H1 (cell line): Measurements from ENCODE around the gene CCER1.

Experiments used
- EGR1 ChIP-seq: IDR thresholded peaks from 2 replicates; pipeline ENCODE4 v1.6.1; 2011; ENCODE audit warnings: low read depth, low read length, borderline replicate concordance
- EP300 ChIP-seq, 2 experiments: IDR thresholded peaks; 1 replicate in 1 of 2; 2 replicates in 1 of 2; pipeline ENCODE4 v1.6.1; 2011 to 2012; ENCODE audit warnings: low read depth in 2 of 2, low read length in 2 of 2, mild to moderate bottlenecking in 2 of 2, borderline replicate concordance in 1 of 2, inconsistent platforms in 1 of 2, moderate library complexity in 1 of 2
- EZH2 ChIP-seq: fragments of 200-600 bp; sonication (generic); IDR thresholded peaks from 2 replicates; pipeline ENCODE4 v1.7.1; 2012; ENCODE audit warnings: low read depth, mild to moderate bottlenecking, moderate library complexity, low read length, inconsistent platforms; ENCODE audit not compliant: severe bottlenecking
- HDAC2 ChIP-seq, 2 experiments: fragments of 300-600 bp in 1 of 2; sonication (generic) in 1 of 2; IDR thresholded peaks; 2 replicates each; pipeline ENCODE4 v1.6.1; 2011 to 2012; ENCODE audit warnings: low read depth in 2 of 2, low read length in 2 of 2, mild to moderate bottlenecking in 2 of 2, moderate library complexity in 2 of 2, borderline replicate concordance in 1 of 2, inconsistent platforms in 1 of 2
- POLR2AphosphoS5 ChIP-seq: IDR thresholded peaks from 2 replicates; pipeline ENCODE4 v1.6.1; 2011; ENCODE audit warnings: low read depth, low read length
- RAD21 ChIP-seq, 2 experiments: IDR thresholded peaks in 1 of 2; conservative IDR thresholded peaks in 1 of 2; 2 replicates each; pipeline ENCODE4 v1.6.1; 2011; ENCODE audit warnings: low read depth in 2 of 2, low read length in 2 of 2, improper control_type of control experiment in 1 of 2, inconsistent platforms in 1 of 2, mild to moderate bottlenecking in 1 of 2, moderate library complexity in 1 of 2
- SIN3A ChIP-seq, 2 experiments: IDR thresholded peaks in 1 of 2; conservative IDR thresholded peaks in 1 of 2; 2 replicates each; pipeline ENCODE4 v1.6.1; 2011 to 2012; ENCODE audit warnings: low read length in 2 of 2, improper control_type of control experiment in 1 of 2, low read depth in 1 of 2, mild to moderate bottlenecking in 1 of 2
- SP1 ChIP-seq: IDR thresholded peaks from 2 replicates; pipeline ENCODE4 v1.6.1; 2011; ENCODE audit warnings: low read depth, low read length
- TBP ChIP-seq: IDR thresholded peaks from 2 replicates; pipeline ENCODE4 v1.6.1; 2011; ENCODE audit warnings: low read depth, low read length, improper control_type of control experiment
- TF ChIP-seq, protein P1 (sequence below), 3 experiments: IDR thresholded peaks; 1 replicate in 2 of 3; 2 replicates in 1 of 3; pipeline versions ENCODE4 v1.5.1 to v1.6.1; 2011; ENCODE audit warnings: low read length in 3 of 3, mild to moderate bottlenecking in 3 of 3, inconsistent platforms in 2 of 3, low read depth in 1 of 3, moderate library complexity in 1 of 3; ENCODE audit not compliant: insufficient read depth in 1 of 3; ENCODE audit errors: control extremely low read depth in 1 of 3
- TF ChIP-seq, protein P2 (sequence below): IDR thresholded peaks from 2 replicates; pipeline ENCODE4 v1.6.1; 2012; ENCODE audit warnings: inconsistent platforms

DNA sequence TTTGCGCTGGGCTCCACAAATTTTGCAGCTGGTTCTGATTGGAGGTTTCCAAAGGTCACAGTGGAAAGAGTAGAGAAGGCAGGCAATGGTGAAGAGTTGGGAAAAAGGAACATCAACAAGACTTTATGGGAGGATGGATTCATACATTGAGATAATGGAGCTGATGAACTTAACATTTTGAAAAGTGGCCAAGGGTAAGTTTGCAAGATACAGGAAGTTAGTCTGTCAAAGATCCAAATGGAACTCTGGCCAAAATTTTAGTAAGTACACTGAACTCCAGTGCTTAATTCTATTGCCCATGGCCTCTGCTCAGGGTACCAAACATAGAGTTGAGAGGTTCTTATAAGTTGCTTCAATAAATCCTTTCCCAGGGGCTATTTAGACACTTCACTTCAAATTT, 15.6 kb downstream of the CCER1 start:
- TF ChIP-seq, protein P1, sequence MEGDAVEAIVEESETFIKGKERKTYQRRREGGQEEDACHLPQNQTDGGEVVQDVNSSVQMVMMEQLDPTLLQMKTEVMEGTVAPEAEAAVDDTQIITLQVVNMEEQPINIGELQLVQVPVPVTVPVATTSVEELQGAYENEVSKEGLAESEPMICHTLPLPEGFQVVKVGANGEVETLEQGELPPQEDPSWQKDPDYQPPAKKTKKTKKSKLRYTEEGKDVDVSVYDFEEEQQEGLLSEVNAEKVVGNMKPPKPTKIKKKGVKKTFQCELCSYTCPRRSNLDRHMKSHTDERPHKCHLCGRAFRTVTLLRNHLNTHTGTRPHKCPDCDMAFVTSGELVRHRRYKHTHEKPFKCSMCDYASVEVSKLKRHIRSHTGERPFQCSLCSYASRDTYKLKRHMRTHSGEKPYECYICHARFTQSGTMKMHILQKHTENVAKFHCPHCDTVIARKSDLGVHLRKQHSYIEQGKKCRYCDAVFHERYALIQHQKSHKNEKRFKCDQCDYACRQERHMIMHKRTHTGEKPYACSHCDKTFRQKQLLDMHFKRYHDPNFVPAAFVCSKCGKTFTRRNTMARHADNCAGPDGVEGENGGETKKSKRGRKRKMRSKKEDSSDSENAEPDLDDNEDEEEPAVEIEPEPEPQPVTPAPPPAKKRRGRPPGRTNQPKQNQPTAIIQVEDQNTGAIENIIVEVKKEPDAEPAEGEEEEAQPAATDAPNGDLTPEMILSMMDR (IDR thresholded peaks at IDR 0.05; ENCODE audit: control extremely low read depth in 1 of 3, insufficient read depth in 1 of 3, low read depth in 1 of 3, low read length in 3 of 3): no peak
- TF ChIP-seq POLR2AphosphoS5: no peak
- no peak for TF ChIP-seq SIN3A (conservative IDR thresholded peaks at IDR 0.05 in 1 of 2, IDR thresholded peaks at IDR 0.05 in 1 of 2; ENCODE audit: low read depth in 1 of 2, low read length in 2 of 2)
- TF ChIP-seq HDAC2 (IDR thresholded peaks at IDR 0.05; ENCODE audit: borderline replicate concordance in 1 of 2, low read depth in 2 of 2, low read length in 2 of 2): no peak
- TF ChIP-seq SP1: no peak
- no peak for TF ChIP-seq EP300 (IDR thresholded peaks at IDR 0.05; ENCODE audit: borderline replicate concordance in 1 of 2, low read depth in 2 of 2, low read length in 2 of 2)
- TF ChIP-seq RAD21 (IDR thresholded peaks at IDR 0.05 in 1 of 2, conservative IDR thresholded peaks at IDR 0.05 in 1 of 2; ENCODE audit: low read depth in 2 of 2, low read length in 2 of 2): no peak
- TF ChIP-seq EZH2: no peak
- TF ChIP-seq TBP: no peak
- TF ChIP-seq EGR1: no peak
- TF ChIP-seq, protein P2, sequence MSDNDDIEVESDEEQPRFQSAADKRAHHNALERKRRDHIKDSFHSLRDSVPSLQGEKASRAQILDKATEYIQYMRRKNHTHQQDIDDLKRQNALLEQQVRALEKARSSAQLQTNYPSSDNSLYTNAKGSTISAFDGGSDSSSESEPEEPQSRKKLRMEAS: no peak
